Common myeloid progenitor, CD34-positive (primary cell): ENCODE measurements around the gene CYTH1.

Source experiments
- CTCF ChIA-PET: fragments of 350-600 bp; sonication (Branson Sonifier 250); formaldehyde crosslinking; loops from one replicate; lab custom pipeline; 2021; ENCODE audit warnings: antibody characterized with exemption; lab: Charles Lee
- POLR2A ChIA-PET: fragments of 350-600 bp; sonication (Branson Sonifier 250); formaldehyde crosslinking; loops from one replicate; lab custom pipeline; 2021; ENCODE audit warnings: antibody characterized with exemption; lab: Charles Lee
- DNase-seq, 3 donors: peaks; one replicate each; pipeline versions ENCODE4 v3.0.0 to v3.0.0-alpha.2; 2013
- H3K27ac ChIP-seq, 2 experiments: 1 replicate in 1 of 2; 2 replicates in 1 of 2; pipeline ENCODE4 v1.7.0; 2013; ENCODE audit warnings: inconsistent platforms in 2 of 2, low read length in 2 of 2, mild to moderate bottlenecking in 2 of 2, low read depth in 1 of 2, moderate library complexity in 1 of 2; ENCODE audit not compliant: severe bottlenecking in 2 of 2, insufficient read depth in 1 of 2, poor library complexity in 1 of 2
- H3K27me3 ChIP-seq, 5 experiments: replicated peaks in 2 of 5; 1 replicate in 3 of 5; 2 replicates in 2 of 5; pipeline versions ENCODE4 v1.6.1 to v1.7.0; 2013; ENCODE audit warnings: low read length in 4 of 5, mild to moderate bottlenecking in 2 of 5, moderate library complexity in 2 of 5, inconsistent platforms in 1 of 5; ENCODE audit not compliant: insufficient read depth in 5 of 5, control insufficient read depth in 4 of 5
- H3K36me3 ChIP-seq, 4 experiments: 1 replicate in 2 of 4; 2 replicates in 2 of 4; pipeline versions ENCODE4 v1.6.1 to v1.7.0; 2013; ENCODE audit warnings: low read length in 3 of 4, control low read depth in 1 of 4, mild to moderate bottlenecking in 1 of 4; ENCODE audit not compliant: control insufficient read depth in 4 of 4, insufficient read depth in 4 of 4
- H3K4me1 ChIP-seq, 4 experiments: 1 replicate in 3 of 4; 2 replicates in 1 of 4; pipeline versions ENCODE4 v1.6.1 to v1.7.1; 2013; ENCODE audit warnings: low read length in 3 of 4, mild to moderate bottlenecking in 3 of 4, control low read depth in 1 of 4, inconsistent platforms in 1 of 4, moderate library complexity in 1 of 4; ENCODE audit not compliant: control insufficient read depth in 4 of 4, insufficient read depth in 4 of 4; ENCODE audit errors: control extremely low read depth in 1 of 4
- H3K4me3 ChIP-seq, 7 experiments: 1 replicate in 4 of 7; 2 replicates in 3 of 7; pipeline versions ENCODE4 v1.5.1 to v1.7.0; 2013; ENCODE audit warnings: mild to moderate bottlenecking in 7 of 7, low read length in 6 of 7, moderate library complexity in 6 of 7, inconsistent platforms in 2 of 7, low read depth in 2 of 7, control low read depth in 1 of 7; ENCODE audit not compliant: insufficient read depth in 4 of 7, control insufficient read depth in 1 of 7; ENCODE audit errors: extremely low read depth in 1 of 7
- H3K9me3 ChIP-seq, 5 experiments: 1 replicate in 4 of 5; 2 replicates in 1 of 5; pipeline versions ENCODE4 v1.6.1 to v1.7.1; 2013; ENCODE audit warnings: low read length in 4 of 5, mild to moderate bottlenecking in 2 of 5, inconsistent platforms in 1 of 5, low read depth in 1 of 5, moderate library complexity in 1 of 5; ENCODE audit not compliant: control insufficient read depth in 4 of 5, insufficient read depth in 2 of 5; ENCODE audit errors: control extremely low read depth in 1 of 5
- WGBS: methylation state at CpG from one replicate; pipeline ENCODE4 v1.1.5; 2013; ENCODE audit not compliant: insufficient coverage; 5-methylcytosine and 5-hydroxymethylcytosine counted together

Gene CYTH1

GRCh38 chr17:78634154-78634553 lies 147.9 kb downstream of the CYTH1 start:
- no peak overlapping the region for H3K4me3 ChIP-seq
- no peak overlapping the region for H3K27ac ChIP-seq
- H3K4me1 ChIP-seq, result peaks cover 0 to 11% (median 4%) of the 10 kb centered on the region in 4 experiments
- no peak for DNase-seq
- POLR2A ChIA-PET, result interaction anchor here (1.0 kb wide), 1 partner anchor 33 kb away, joined by 3 read pairs; no protein-coding TSS in a partner anchor
- CTCF ChIA-PET, result interaction anchor here (1.1 kb wide), 1 partner anchor 11 kb away, joined by 3 read pairs; no protein-coding TSS in a partner anchor
- H3K27me3 ChIP-seq, result no peaks in the 10 kb centered on the region
- H3K36me3 ChIP-seq, result no peaks in the 10 kb centered on the region
- H3K9me3 ChIP-seq, result no peaks in the 10 kb centered on the region
- WGBS, result 85% methylated on average over 3 of the region's 4 CpGs

GRCh38 chr17:78629436-78629995 lies 152.6 kb downstream of the CYTH1 start:
- Histone ChIP-seq H3K4me3 (no peak overlapping the region), H3K4me1 (peaks cover 0 to 8% (median 1%) of the 10 kb centered on the region in 4 experiments), H3K27me3 (no peaks in the 10 kb centered on the region), H3K36me3 (no peaks in the 10 kb centered on the region), H3K27ac (no peak overlapping the region), H3K9me3 (no peaks in the 10 kb centered on the region)
- ChIA-PET CTCF (no interaction called here), POLR2A (no interaction called here)
- no peak for DNase-seq
- WGBS, result 95% methylated on average over 23 of the region's 23 CpGs

- Histone ChIP-seq H3K4me3 (no peak overlapping the region), H3K4me1 (peaks cover 0 to 8% (median 1%) of the 10 kb centered on the region in 4 experiments), H3K36me3 (no peaks in the 10 kb centered on the region), H3K9me3 (no peaks in the 10 kb centered on the region), H3K27me3 (no peaks in the 10 kb centered on the region), H3K27ac (no peak overlapping the region)
- peak in 1 of 3 donors; percentile 4 for DNase-seq
- POLR2A ChIA-PET, result no interaction called here
- CTCF ChIA-PET, result no interaction called here
- WGBS, result 95% methylated on average over 26 of the region's 30 CpGs
These were observed 153.3 kb downstream of the CYTH1 start for GRCh38 chr17:78628547-78629435.

GRCh38 chr17:78624324-78625151 lies 157.5 kb downstream of the CYTH1 start:
- 96% methylated on average over 11 of the region's 14 CpGs for WGBS
- Histone ChIP-seq H3K36me3 (no peaks in the 10 kb centered on the region), H3K27me3 (no peaks in the 10 kb centered on the region), H3K9me3 (peaks cover 0 to 4% (median 0%) of the 10 kb centered on the region in 5 experiments), H3K4me3 (no peak overlapping the region), H3K4me1 (no peaks in the 10 kb centered on the region), H3K27ac (no peak overlapping the region)
- no peak for DNase-seq
- CTCF ChIA-PET, result no interaction called here
- POLR2A ChIA-PET, result no interaction called here
